Heart left ventricle (tissue), 13 donors: ENCODE results near the gene SIVA1.

Experiments used
- POLR2A ChIP-seq, 2 donors: fragments of 450-650 bp; IDR thresholded peaks; one replicate each; pipeline ENCODE4 v1.6.1; 2017; ENCODE audit warnings: antibody characterized with exemption in 2 of 2, mild to moderate bottlenecking in 2 of 2, moderate library complexity in 2 of 2
- TF ChIP-seq, protein P1 (sequence below), 12 donors: fragments of 200-600 bp; sonication (generic) in 4 of 12; IDR thresholded peaks; one replicate each; pipeline versions ENCODE4 v1.5.0 to v1.8.0; 2018 to 2022; ENCODE audit warnings: antibody characterized with exemption in 12 of 12, mild to moderate bottlenecking in 5 of 12
- donor health status: ischemic (EF 13 %, LVEDD 7.1; RV severe dilation, severe dysfunction).
- donor health status: DM: no; HTN: yes; CAD: no.
- donor health status: DM: no; HTN: no; CAD: no.
- donor health status: ischemic (EF 25% LVEDD 6.9; RV normal size, moderate dysfunction).
- donor health status: ischemic (EF 25% LVEDD 5.7; RV mildly dilated, moderate dysfunction).
- donor health status: ischemic (EF 35%, LVEDD 5.7; RV mildly dilated, moderate dysfunction).
- donor health status: nonischemic (EF 11% LVEDD 7.7; RV severe dilation, severe dysfunction).
- donor health status: DM: yes; HTN: yes; CAD: no.
- donor health status: PGD.
- donor health status: ischemic (EF 29% LVEDD 5.4; RV normal size, mild dysfunction).
- donor health status: nonischemic (EF 23%, LVEDD 6.1; RV moderate dilation, normal function).

- TF ChIP-seq, protein P1, sequence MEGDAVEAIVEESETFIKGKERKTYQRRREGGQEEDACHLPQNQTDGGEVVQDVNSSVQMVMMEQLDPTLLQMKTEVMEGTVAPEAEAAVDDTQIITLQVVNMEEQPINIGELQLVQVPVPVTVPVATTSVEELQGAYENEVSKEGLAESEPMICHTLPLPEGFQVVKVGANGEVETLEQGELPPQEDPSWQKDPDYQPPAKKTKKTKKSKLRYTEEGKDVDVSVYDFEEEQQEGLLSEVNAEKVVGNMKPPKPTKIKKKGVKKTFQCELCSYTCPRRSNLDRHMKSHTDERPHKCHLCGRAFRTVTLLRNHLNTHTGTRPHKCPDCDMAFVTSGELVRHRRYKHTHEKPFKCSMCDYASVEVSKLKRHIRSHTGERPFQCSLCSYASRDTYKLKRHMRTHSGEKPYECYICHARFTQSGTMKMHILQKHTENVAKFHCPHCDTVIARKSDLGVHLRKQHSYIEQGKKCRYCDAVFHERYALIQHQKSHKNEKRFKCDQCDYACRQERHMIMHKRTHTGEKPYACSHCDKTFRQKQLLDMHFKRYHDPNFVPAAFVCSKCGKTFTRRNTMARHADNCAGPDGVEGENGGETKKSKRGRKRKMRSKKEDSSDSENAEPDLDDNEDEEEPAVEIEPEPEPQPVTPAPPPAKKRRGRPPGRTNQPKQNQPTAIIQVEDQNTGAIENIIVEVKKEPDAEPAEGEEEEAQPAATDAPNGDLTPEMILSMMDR (IDR thresholded peaks at IDR 0.05) = no peak
- no peak for TF ChIP-seq POLR2A (IDR thresholded peaks at IDR 0.05)
Measured at GRCh38 chr14:104734601-104734990, 18.4 kb upstream of the SIVA1 start.
